CD14-positive monocyte (primary cell): ENCODE measurements around the gene DUS1L. TPM values are rescaled to one million over a fixed set of nuclear protein-coding genes. Genes with fewer than 3 reads are reported as not detected.
A peak's percentile ranks its signal among the peaks of the same experiment; 100 is the strongest.

ENCODE experiments used
- DNase-seq, 3 donors: peaks; one replicate each; pipeline ENCODE4 v3.0.0-alpha.2; 2011 to 2022
- H2AFZ ChIP-seq: 2 replicates; pipeline ENCODE4 v1.6.0; 2012; ENCODE audit warnings: mild to moderate bottlenecking, low read depth, low read length, inconsistent platforms; ENCODE audit not compliant: insufficient read depth, poor library complexity, severe bottlenecking
- H3K27ac ChIP-seq, 2 donors: 1 replicate in 1 of 2; 2 replicates in 1 of 2; pipeline ENCODE4 v1.5.1; 2012 to 2013; ENCODE audit warnings: low read length in 2 of 2, control low read depth in 1 of 2, inconsistent platforms in 1 of 2, low read depth in 1 of 2, mild to moderate bottlenecking in 1 of 2
- H3K27me3 ChIP-seq, 2 donors: one replicate each; pipeline versions ENCODE4 v1.6.0 to v1.6.1; 2011 to 2013; ENCODE audit warnings: low read length in 2 of 2; ENCODE audit not compliant: control insufficient read depth in 2 of 2, insufficient read depth in 2 of 2
- H3K36me3 ChIP-seq, 2 donors: replicated peaks in 1 of 2; 1 replicate in 1 of 2; 2 replicates in 1 of 2; pipeline versions ENCODE4 v1.5.1 to v1.6.1; 2012 to 2013; ENCODE audit warnings: low read length in 2 of 2, control low read depth in 1 of 2, inconsistent platforms in 1 of 2, mild to moderate bottlenecking in 1 of 2; ENCODE audit not compliant: insufficient read depth in 2 of 2, control insufficient read depth in 1 of 2
- H3K4me1 ChIP-seq, 2 donors: 1 replicate in 1 of 2; 2 replicates in 1 of 2; pipeline versions ENCODE4 v1.5.1 to v1.6.1; 2012 to 2013; ENCODE audit warnings: low read length in 2 of 2, control low read depth in 1 of 2, inconsistent platforms in 1 of 2, mild to moderate bottlenecking in 1 of 2, moderate library complexity in 1 of 2; ENCODE audit not compliant: insufficient read depth in 2 of 2, control insufficient read depth in 1 of 2
- H3K4me2 ChIP-seq: replicated peaks from 2 replicates; pipeline ENCODE3; 2012; ENCODE audit warnings: low read length, moderate library complexity, mild to moderate bottlenecking; ENCODE audit not compliant: poor library complexity, severe bottlenecking; ENCODE audit errors: extremely low read depth
- H3K4me3 ChIP-seq, 3 experiments: fragments of 200-600 bp in 1 of 3; sonication (generic) in 1 of 3; replicated peaks in 1 of 3; 1 replicate in 2 of 3; 2 replicates in 1 of 3; pipeline ENCODE4 v1.5.1; 2011 to 2013; ENCODE audit warnings: low read length in 3 of 3, mild to moderate bottlenecking in 3 of 3, control low read depth in 2 of 3, low read depth in 2 of 3, inconsistent platforms in 1 of 3, moderate library complexity in 1 of 3
- H3K79me2 ChIP-seq: 2 replicates; pipeline ENCODE4 v1.6.0; 2012; ENCODE audit warnings: mild to moderate bottlenecking, control low read depth, inconsistent platforms, low read length, moderate library complexity; ENCODE audit not compliant: insufficient read depth
- H3K9ac ChIP-seq: 2 replicates; pipeline ENCODE4 v1.6.0; 2017; ENCODE audit warnings: low read length, mild to moderate bottlenecking; ENCODE audit not compliant: insufficient read depth, poor library complexity, severe bottlenecking
- H3K9me3 ChIP-seq, 2 donors: replicated peaks in 1 of 2; 1 replicate in 1 of 2; 2 replicates in 1 of 2; pipeline versions ENCODE4 v1.5.1 to v1.6.1; 2012 to 2013; ENCODE audit warnings: low read length in 2 of 2, control low read depth in 1 of 2; ENCODE audit not compliant: control insufficient read depth in 1 of 2, insufficient read depth in 1 of 2
- H4K20me1 ChIP-seq: 2 replicates; pipeline ENCODE4 v1.6.0; 2012; ENCODE audit warnings: mild to moderate bottlenecking, low read length, control low read depth, moderate library complexity; ENCODE audit not compliant: insufficient read depth
- H3K27ac Mint-ChIP-seq, 7 donors: one replicate each; pipeline ENCODE4 v1.8.0; 2020; ENCODE audit warnings: mild to moderate bottlenecking in 7 of 7, mixed read lengths in 7 of 7, moderate library complexity in 6 of 7, inconsistent platforms in 2 of 7
- H3K27me3 Mint-ChIP-seq, 3 donors: one replicate each; pipeline ENCODE4 v1.8.0; 2021 to 2022; ENCODE audit warnings: low read depth in 3 of 3, mild to moderate bottlenecking in 3 of 3, mixed read lengths in 3 of 3, moderate library complexity in 3 of 3, inconsistent platforms in 1 of 3
- H3K36me3 Mint-ChIP-seq, 2 donors: one replicate each; pipeline ENCODE4 v1.8.0; 2020; ENCODE audit warnings: mixed read lengths in 2 of 2, inconsistent platforms in 1 of 2, mild to moderate bottlenecking in 1 of 2
- H3K4me1 Mint-ChIP-seq: one replicate; pipeline ENCODE4 v1.8.0; 2020; ENCODE audit warnings: mild to moderate bottlenecking, mixed read lengths
- H3K4me3 Mint-ChIP-seq, 2 donors: one replicate each; pipeline ENCODE4 v1.8.0; 2020; ENCODE audit warnings: mild to moderate bottlenecking in 2 of 2, mixed read lengths in 2 of 2, moderate library complexity in 1 of 2
- H3K9me3 Mint-ChIP-seq, 7 donors: one replicate each; pipeline ENCODE4 v1.8.0; 2020 to 2022; ENCODE audit warnings: mixed read lengths in 7 of 7, mild to moderate bottlenecking in 6 of 7, moderate library complexity in 6 of 7, inconsistent platforms in 2 of 7
- WGBS: methylation state at CpG from one replicate; pipeline ENCODE4 v1.1.5; 2013; ENCODE audit warnings: missing lambda C conversion rate; ENCODE audit not compliant: insufficient coverage; 5-methylcytosine and 5-hydroxymethylcytosine counted together
- intact Hi-C, 2 donors: fragments of 100-400 bp; cut with micrococcal nuclease; formaldehyde crosslinking; loops; one replicate each; pipeline versions ENCODE4 v1.15.0 to v1.15.1; 2023
- polyA plus RNA-seq, 3 donors: library from polyadenylated mRNA; depleted of rRNA in 1 of 3; unstranded in 2 of 3; stranded (reverse) in 1 of 3; fragments of 300-500 nt in 2 of 3; fragments of >200 nt in 1 of 3; fragmentation: Illumina TruSeq in 2 of 3; gene quantifications; 1 replicate in 2 of 3; 2 replicates in 1 of 3; pipeline ENCODE4 v1.2.3, GENCODE V29; 2012 to 2021
- TF ChIP-seq, protein P1 (sequence below): fragments of 200-600 bp; IDR thresholded peaks from one replicate; pipeline ENCODE4 v1.8.0; 2022; ENCODE audit warnings: antibody characterized with exemption, mild to moderate bottlenecking

The DUS1L gene
- polyA plus RNA-seq, 3 donors: 23.9 to 175 (median 47.6) TPM

DNA sequence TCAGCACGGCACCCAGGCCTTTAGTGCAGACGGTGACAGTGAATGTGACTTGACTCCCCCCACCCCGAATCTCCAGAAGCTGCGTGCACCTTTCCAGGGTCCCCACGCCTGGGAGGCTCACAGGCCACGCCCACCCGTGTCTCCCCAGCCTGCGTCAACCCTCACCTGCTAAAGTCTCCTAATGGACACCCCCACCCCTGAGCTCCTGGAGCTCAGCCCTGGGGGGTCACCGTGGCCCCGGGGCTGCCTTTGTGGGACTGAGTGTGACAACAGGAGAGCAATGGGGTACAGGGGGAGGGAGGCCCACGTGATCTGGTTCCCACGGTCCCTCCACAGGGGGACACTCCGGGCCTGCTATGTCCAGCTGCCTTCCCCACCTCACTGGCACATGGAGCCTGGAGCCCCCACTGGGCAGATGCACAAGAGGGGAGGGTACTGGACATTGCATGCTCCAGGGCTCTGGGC lies 39.8 kb upstream of the DUS1L start:
- no peak for DNase-seq
- TF ChIP-seq, protein P1, sequence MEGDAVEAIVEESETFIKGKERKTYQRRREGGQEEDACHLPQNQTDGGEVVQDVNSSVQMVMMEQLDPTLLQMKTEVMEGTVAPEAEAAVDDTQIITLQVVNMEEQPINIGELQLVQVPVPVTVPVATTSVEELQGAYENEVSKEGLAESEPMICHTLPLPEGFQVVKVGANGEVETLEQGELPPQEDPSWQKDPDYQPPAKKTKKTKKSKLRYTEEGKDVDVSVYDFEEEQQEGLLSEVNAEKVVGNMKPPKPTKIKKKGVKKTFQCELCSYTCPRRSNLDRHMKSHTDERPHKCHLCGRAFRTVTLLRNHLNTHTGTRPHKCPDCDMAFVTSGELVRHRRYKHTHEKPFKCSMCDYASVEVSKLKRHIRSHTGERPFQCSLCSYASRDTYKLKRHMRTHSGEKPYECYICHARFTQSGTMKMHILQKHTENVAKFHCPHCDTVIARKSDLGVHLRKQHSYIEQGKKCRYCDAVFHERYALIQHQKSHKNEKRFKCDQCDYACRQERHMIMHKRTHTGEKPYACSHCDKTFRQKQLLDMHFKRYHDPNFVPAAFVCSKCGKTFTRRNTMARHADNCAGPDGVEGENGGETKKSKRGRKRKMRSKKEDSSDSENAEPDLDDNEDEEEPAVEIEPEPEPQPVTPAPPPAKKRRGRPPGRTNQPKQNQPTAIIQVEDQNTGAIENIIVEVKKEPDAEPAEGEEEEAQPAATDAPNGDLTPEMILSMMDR: no peak
- Mint-ChIP-seq H3K4me3 (peak overlapping the region in 1 of 2 donors; percentile 92), H3K27ac (peak overlapping the region in 5 of 7 donors; percentile 25 to 92 (median 42)), H3K27me3 (no peaks in the 10 kb centered on the region), H3K36me3 (no peaks in the 10 kb centered on the region), H3K9me3 (no peaks in the 10 kb centered on the region), H3K4me1 (peaks cover 31% of the 10 kb centered on the region)
- H3K4me1 ChIP-seq: peaks cover 24% of the 10 kb centered on the region in 2 donors
- peak overlapping the region; percentile 76 for H3K9ac ChIP-seq
- H3K79me2 ChIP-seq: no peaks in the 10 kb centered on the region
- no peaks in the 10 kb centered on the region for H3K9me3 ChIP-seq
- H3K36me3 ChIP-seq: no peaks in the 10 kb centered on the region
- intact Hi-C loops: no loop called here
- peak overlapping the region in 2 of 3 experiments; percentile 42 to 80 for H3K4me3 ChIP-seq
- H3K27ac ChIP-seq: peak overlapping the region; percentile 86 to 87
- H4K20me1 ChIP-seq: no peaks in the 10 kb centered on the region
- H3K4me2 ChIP-seq: peak overlapping the region; percentile 78
- no peaks in the 10 kb centered on the region for H3K27me3 ChIP-seq
- 81% methylated on average over 8 of the region's 13 CpGs for WGBS
- peak overlapping the region; percentile 95 for H2AFZ ChIP-seq

DNA sequence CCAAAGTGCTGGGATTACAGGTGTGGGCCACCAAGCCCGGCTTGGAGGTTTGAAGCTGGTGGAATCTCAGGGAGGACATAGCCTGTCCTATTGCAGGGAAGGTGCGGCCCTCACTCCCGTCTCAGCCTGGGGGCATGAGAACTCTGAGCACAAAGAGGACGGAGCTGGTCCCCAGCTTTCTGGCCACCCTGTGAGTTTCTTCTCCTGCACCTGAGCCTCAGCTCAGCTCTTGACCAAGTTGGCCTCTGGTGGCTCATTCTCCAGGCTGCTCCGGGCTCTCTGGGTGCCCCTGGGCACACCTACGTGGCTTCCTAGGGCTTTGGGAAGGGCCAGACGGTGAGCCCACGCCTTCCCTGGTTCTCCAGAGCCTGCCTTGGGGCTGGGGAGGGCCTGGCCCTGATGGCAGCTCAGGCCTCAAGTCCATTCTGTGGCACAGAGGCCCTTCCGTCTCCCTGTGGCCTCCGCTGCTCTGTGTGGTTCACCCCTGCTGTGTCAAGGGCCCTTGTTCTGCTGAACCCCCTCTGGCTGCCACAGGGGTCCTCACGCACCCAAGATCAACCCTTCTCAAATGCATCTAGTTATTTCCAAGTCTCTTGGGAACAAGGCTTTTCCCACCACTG lies 39.3 kb upstream of the DUS1L start:
- Mint-ChIP-seq H3K36me3 (no peaks in the 10 kb centered on the region), H3K27me3 (peaks cover 0 to under 1% (median 0%) of the 10 kb centered on the region in 3 donors), H3K4me3 (no peak overlapping the region), H3K9me3 (no peaks in the 10 kb centered on the region), H3K4me1 (peaks cover 33% of the 10 kb centered on the region), H3K27ac (peak overlapping the region in 2 of 7 donors; percentile 25 to 42)
- Histone ChIP-seq H3K4me2 (peak overlapping the region; percentile 78), H3K9me3 (no peaks in the 10 kb centered on the region), H3K4me3 (no peak overlapping the region), H3K36me3 (no peaks in the 10 kb centered on the region), H3K9ac (peak overlapping the region; percentile 76), H3K79me2 (no peaks in the 10 kb centered on the region), H3K27ac (peak overlapping the region in 1 of 2 donors; percentile 87), H3K4me1 (peaks cover 27% of the 10 kb centered on the region in 2 donors), H2AFZ (no peak overlapping the region), H4K20me1 (no peaks in the 10 kb centered on the region), H3K27me3 (no peaks in the 10 kb centered on the region)
- DNase-seq: no peak
- intact Hi-C loops: no loop called here
- TF ChIP-seq, protein P1: no peak
- 95% methylated on average over 11 of the region's 11 CpGs for WGBS
